ENCODE results near the gene PSMC3.

DNA sequence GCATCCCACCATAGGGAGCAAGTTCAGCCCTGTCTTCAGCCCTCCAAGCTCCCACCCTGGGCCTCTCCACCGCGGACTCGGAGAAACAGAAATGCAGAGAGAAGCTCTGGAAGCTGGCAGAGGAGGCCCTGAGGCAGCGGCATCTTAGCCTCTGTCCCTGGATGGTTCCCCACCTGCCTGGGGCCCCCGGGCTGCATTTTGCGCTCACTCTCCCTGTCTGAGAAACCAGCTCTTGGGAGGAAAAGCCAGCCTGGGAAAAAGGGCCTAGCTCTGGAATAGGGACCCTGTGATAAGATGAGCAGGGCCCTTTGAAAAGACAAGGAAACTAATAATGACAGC, 35.8 kb downstream of the PSMC3 start:
- TF ChIP-seq POLR2A (IDR thresholded peaks at IDR 0.05): no peak
- TF ChIP-seq, protein P1, sequence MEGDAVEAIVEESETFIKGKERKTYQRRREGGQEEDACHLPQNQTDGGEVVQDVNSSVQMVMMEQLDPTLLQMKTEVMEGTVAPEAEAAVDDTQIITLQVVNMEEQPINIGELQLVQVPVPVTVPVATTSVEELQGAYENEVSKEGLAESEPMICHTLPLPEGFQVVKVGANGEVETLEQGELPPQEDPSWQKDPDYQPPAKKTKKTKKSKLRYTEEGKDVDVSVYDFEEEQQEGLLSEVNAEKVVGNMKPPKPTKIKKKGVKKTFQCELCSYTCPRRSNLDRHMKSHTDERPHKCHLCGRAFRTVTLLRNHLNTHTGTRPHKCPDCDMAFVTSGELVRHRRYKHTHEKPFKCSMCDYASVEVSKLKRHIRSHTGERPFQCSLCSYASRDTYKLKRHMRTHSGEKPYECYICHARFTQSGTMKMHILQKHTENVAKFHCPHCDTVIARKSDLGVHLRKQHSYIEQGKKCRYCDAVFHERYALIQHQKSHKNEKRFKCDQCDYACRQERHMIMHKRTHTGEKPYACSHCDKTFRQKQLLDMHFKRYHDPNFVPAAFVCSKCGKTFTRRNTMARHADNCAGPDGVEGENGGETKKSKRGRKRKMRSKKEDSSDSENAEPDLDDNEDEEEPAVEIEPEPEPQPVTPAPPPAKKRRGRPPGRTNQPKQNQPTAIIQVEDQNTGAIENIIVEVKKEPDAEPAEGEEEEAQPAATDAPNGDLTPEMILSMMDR (IDR thresholded peaks at IDR 0.05): no peak
